Panc1 (cell line): Measurements from ENCODE around the gene ATXN10. TPM values are rescaled to one million over a fixed set of nuclear protein-coding genes. Genes with fewer than 3 reads are reported as not detected.
"Not testable (repeated sequence)": the region's sequence is repeated elsewhere in the genome, so short reads cannot be mapped to it uniquely, and the experiment has no call there.

Experiments
- ATAC-seq: fragments of 200-7000 bp; cut with Tn5 transposase; 2 replicates; pipeline ENCODE4 v1.9.1; 2020; ENCODE audit warnings: mild to moderate bottlenecking, moderate library complexity
- BruUV-seq: library from RNA; stranded (reverse); fragments of 400-500 nt; replicated peaks from 2 replicates; lab custom pipeline; 2021; lab: Mats Ljungman, UMichigan
- CTCF ChIA-PET: fragments of 300-600 bp; sonication (Branson Sonifier 250); formaldehyde crosslinking; loops from one replicate; lab custom pipeline; 2022; ENCODE audit warnings: antibody characterized with exemption; lab: Charles Lee
- POLR2A ChIA-PET: fragments of 300-600 bp; sonication (Branson Sonifier 250); formaldehyde crosslinking; loops from one replicate; lab custom pipeline; 2022; ENCODE audit warnings: antibody characterized with exemption; lab: Charles Lee
- DNase-seq: peaks from one replicate; pipeline ENCODE4 v3.0.0-alpha.2; 2010; ENCODE audit warnings: low read depth, low spot score
- H3K27ac ChIP-seq: 2 replicates; pipeline ENCODE4 v1.5.1; 2011; ENCODE audit warnings: mild to moderate bottlenecking, low read length, inconsistent platforms
- H3K27me3 ChIP-seq: fragments of 200-500 bp; sonication (Bioruptor generic); 2 replicates; pipeline ENCODE4 v1.6.0; 2014; ENCODE audit warnings: low read length, inconsistent platforms; ENCODE audit not compliant: control insufficient read depth, insufficient read depth
- H3K36me3 ChIP-seq: fragments of 200-500 bp; sonication (Bioruptor generic); 2 replicates; pipeline ENCODE4 v1.5.1; 2014; ENCODE audit warnings: inconsistent platforms, mild to moderate bottlenecking, low read length, moderate library complexity; ENCODE audit not compliant: control insufficient read depth, insufficient read depth
- H3K4me1 ChIP-seq: 2 replicates; pipeline ENCODE4 v1.5.1; 2011; ENCODE audit warnings: inconsistent platforms, mild to moderate bottlenecking, low read length, moderate library complexity; ENCODE audit not compliant: control insufficient read depth, insufficient read depth
- H3K4me3 ChIP-seq, 2 experiments: 2 replicates each; pipeline ENCODE4 v1.5.1; 2011 to 2012; ENCODE audit warnings: low read depth in 2 of 2, low read length in 2 of 2, mild to moderate bottlenecking in 2 of 2, inconsistent platforms in 1 of 2, moderate library complexity in 1 of 2
- H3K9me3 ChIP-seq: fragments of 200-500 bp; sonication (Bioruptor generic); 2 replicates; pipeline ENCODE4 v1.5.1; 2014; ENCODE audit warnings: low read depth, mild to moderate bottlenecking, inconsistent platforms, low read length, moderate library complexity; ENCODE audit not compliant: control insufficient read depth, insufficient read depth
- POLR2AphosphoS5 ChIP-seq: IDR thresholded peaks from 2 replicates; pipeline ENCODE4 v1.6.1; 2012; ENCODE audit warnings: mild to moderate bottlenecking, low read depth, low read length, moderate library complexity
- REST ChIP-seq, 2 experiments: IDR thresholded peaks; 2 replicates each; pipeline ENCODE4 v1.6.1; 2011 to 2012; ENCODE audit warnings: low read depth in 2 of 2, control low read depth in 1 of 2, low read length in 1 of 2, mild to moderate bottlenecking in 1 of 2, moderate library complexity in 1 of 2; ENCODE audit not compliant: insufficient read depth in 1 of 2
- SIN3A ChIP-seq: IDR thresholded peaks from 2 replicates; pipeline ENCODE4 v1.6.1; 2012; ENCODE audit warnings: low read depth, mild to moderate bottlenecking, low read length, moderate library complexity, borderline replicate concordance; ENCODE audit not compliant: insufficient read depth
- TCF7L2 ChIP-seq: IDR thresholded peaks from 2 replicates; pipeline ENCODE4 v1.6.1; 2011; ENCODE audit warnings: mild to moderate bottlenecking, low read depth, low read length, inconsistent platforms
- in situ Hi-C: cut with HindIII; loops from 2 replicates; pipeline ENCODE4 v1.10.0; 2016; ENCODE audit warnings: low sequenced_read_pairs, low pct_unique_long_range_greater_than_20kb
- intact Hi-C: fragments of 100-400 bp; cut with micrococcal nuclease; formaldehyde crosslinking; loops from one replicate; pipeline ENCODE4 v1.10.0; 2022; ENCODE audit not compliant: unreplicated experiment
- total RNA-seq: library from RNA; stranded (reverse); gene quantifications from one replicate; pipeline ENCODE4 v1.2.1, GENCODE V29; 2021; ENCODE audit not compliant: unreplicated experiment
- TF ChIP-seq, protein P1 (sequence below): fragments of 450-650 bp; IDR thresholded peaks from 2 replicates; pipeline ENCODE4 v1.5.1; 2017; ENCODE audit warnings: mild to moderate bottlenecking

The ATXN10 gene
- total RNA-seq, 1 experiment from 2014 or later = 184 TPM

GRCh38 chr22:45793892-45794291, 122.3 kb downstream of the ATXN10 start:
- in situ Hi-C loops (no loop called here), intact Hi-C loops (no loop called here)
- ChIA-PET POLR2A (no interaction called here), CTCF (no interaction called here)
- BruUV-seq = no TSS peak
- Histone ChIP-seq H3K36me3 (no peaks in the 10 kb centered on the region; the same call in 1 of the 2 replicates), H3K9me3 (peaks cover 14% of the 10 kb centered on the region; the same call in 1 of the 2 replicates), H3K27ac (no peak overlapping the region), H3K27me3 (no peaks in the 10 kb centered on the region), H3K4me3 (no peak overlapping the region), H3K4me1 (no peaks in the 10 kb centered on the region)
- no peak for DNase-seq
- no peak for ATAC-seq
- no peak for TF ChIP-seq POLR2AphosphoS5
- no peak for TF ChIP-seq SIN3A
- no peak for TF ChIP-seq TCF7L2
- TF ChIP-seq, protein P1, sequence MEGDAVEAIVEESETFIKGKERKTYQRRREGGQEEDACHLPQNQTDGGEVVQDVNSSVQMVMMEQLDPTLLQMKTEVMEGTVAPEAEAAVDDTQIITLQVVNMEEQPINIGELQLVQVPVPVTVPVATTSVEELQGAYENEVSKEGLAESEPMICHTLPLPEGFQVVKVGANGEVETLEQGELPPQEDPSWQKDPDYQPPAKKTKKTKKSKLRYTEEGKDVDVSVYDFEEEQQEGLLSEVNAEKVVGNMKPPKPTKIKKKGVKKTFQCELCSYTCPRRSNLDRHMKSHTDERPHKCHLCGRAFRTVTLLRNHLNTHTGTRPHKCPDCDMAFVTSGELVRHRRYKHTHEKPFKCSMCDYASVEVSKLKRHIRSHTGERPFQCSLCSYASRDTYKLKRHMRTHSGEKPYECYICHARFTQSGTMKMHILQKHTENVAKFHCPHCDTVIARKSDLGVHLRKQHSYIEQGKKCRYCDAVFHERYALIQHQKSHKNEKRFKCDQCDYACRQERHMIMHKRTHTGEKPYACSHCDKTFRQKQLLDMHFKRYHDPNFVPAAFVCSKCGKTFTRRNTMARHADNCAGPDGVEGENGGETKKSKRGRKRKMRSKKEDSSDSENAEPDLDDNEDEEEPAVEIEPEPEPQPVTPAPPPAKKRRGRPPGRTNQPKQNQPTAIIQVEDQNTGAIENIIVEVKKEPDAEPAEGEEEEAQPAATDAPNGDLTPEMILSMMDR = no peak
- TF ChIP-seq REST (IDR thresholded peaks at IDR 0.05; ENCODE audit: insufficient read depth in 1 of 2, low read depth in 2 of 2, low read length in 1 of 2) = no peak

DNA sequence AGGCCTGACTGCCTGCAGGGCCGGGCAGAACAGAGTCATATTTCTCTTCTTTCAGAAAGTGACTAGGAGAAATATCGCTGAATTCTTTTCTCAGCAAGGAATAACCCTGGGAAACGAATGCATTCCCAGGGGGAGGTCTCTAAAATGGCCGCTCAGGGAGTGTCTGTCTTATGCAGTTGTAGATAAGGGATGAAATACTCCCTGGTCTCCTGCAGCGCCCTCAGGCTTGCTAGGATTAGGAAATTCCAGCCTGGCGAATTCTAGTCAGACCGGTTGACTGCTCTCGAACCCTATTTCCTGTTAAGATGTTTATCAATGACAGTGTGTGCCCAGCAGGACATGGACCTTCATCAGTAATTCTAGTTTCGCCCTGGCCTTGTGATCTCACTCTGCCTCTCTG, 124.4 kb downstream of the ATXN10 start:
- CTCF ChIA-PET, H3K36me3 ChIP-seq, in situ Hi-C loops, H3K27me3 ChIP-seq, H3K4me3 ChIP-seq, H3K4me1 ChIP-seq, BruUV-seq, POLR2A ChIA-PET, intact Hi-C loops, DNase-seq, H3K27ac ChIP-seq, ATAC-seq: not testable (repeated sequence)
- H3K9me3 ChIP-seq = peaks cover 14% of the 10 kb centered on the region; the same call in 1 of the 2 replicates

DNA sequence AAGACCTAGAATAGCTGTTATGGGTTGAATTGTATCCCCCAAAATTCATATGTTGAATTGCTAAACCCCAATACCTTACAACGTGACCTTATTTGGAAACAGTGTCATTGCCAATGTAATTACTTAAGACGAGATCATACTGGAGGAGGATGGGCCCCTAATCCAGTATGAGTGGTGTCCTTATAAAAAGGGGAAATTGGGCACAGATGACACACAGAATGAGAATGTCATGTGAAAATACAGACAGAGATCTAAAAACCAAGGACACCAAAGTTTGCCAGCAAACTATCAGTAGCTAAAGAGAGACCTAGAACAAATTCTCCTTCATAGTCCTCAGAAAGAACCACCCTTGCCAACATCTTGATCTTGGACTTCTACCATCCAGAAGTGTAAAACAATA, 127.7 kb downstream of the ATXN10 start:
- ATAC-seq = no peak
- POLR2A ChIA-PET = no interaction called here
- no peak for TF ChIP-seq REST (IDR thresholded peaks at IDR 0.05; ENCODE audit: insufficient read depth in 1 of 2, low read depth in 2 of 2, low read length in 1 of 2)
- TF ChIP-seq, protein P1 = no peak
- H3K4me3 ChIP-seq = no peak overlapping the region
- peaks cover 12% of the 10 kb centered on the region; the same call in 1 of the 2 replicates for H3K9me3 ChIP-seq
- no peaks in the 10 kb centered on the region; the same call in 1 of the 2 replicates for H3K36me3 ChIP-seq
- no peaks in the 10 kb centered on the region; the same call in 1 of the 2 replicates for H3K4me1 ChIP-seq
- no TSS peak for BruUV-seq
- intact Hi-C loops (no loop called here), in situ Hi-C loops (no loop called here)
- H3K27me3 ChIP-seq = no peaks in the 10 kb centered on the region
- CTCF ChIA-PET = no interaction called here
- H3K27ac ChIP-seq = no peak overlapping the region
- no peak for DNase-seq
